Retinal pigment epithelial cell (primary cell): ENCODE data around the gene SMIM24.

Experiments
- DNase-seq: peaks from one replicate; pipeline ENCODE4 v3.0.0-alpha.2; 2010; ENCODE audit warnings: low read depth
- H3K4me3 ChIP-seq: 2 replicates; pipeline ENCODE4 v1.5.1; 2011; ENCODE audit warnings: mild to moderate bottlenecking, low read length, control low read depth, moderate library complexity
- TF ChIP-seq, protein P1 (sequence below): conservative IDR thresholded peaks from 2 replicates; pipeline ENCODE4 v1.5.1; 2011; ENCODE audit warnings: low read depth, low read length, control low read depth, inconsistent platforms

SMIM24 gene

DNA sequence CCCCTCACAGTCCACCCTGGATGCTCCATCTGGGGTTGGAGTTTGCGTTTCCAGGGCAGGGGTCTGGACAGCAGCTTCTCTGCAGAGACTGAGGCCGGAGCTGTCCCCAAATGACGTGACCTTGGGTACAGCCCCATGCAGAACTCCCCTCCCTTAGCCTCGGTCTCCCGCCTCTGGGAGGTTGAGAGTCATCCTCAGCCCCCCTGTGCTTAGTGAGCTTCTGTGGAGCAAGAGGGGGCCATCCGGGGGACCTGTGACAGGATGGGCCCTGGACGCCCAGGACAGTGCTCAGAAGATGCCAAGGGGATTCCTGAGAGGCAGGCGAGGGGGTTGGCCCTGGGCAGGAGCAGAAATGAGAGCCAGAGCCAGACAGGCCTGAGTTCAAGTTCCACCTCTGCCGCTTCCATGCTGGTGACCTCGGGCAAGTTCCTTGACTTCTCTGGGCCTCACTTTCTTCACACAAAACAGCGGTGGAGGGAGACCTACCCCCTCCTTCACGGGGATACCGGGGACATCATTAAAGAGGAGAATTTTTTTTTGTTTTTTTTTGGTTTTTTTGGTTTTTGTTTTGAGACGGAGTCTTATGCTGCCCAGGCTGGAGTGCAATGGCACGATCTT, 20.3 kb downstream of the SMIM24 start:
- no peak for DNase-seq
- TF ChIP-seq, protein P1, sequence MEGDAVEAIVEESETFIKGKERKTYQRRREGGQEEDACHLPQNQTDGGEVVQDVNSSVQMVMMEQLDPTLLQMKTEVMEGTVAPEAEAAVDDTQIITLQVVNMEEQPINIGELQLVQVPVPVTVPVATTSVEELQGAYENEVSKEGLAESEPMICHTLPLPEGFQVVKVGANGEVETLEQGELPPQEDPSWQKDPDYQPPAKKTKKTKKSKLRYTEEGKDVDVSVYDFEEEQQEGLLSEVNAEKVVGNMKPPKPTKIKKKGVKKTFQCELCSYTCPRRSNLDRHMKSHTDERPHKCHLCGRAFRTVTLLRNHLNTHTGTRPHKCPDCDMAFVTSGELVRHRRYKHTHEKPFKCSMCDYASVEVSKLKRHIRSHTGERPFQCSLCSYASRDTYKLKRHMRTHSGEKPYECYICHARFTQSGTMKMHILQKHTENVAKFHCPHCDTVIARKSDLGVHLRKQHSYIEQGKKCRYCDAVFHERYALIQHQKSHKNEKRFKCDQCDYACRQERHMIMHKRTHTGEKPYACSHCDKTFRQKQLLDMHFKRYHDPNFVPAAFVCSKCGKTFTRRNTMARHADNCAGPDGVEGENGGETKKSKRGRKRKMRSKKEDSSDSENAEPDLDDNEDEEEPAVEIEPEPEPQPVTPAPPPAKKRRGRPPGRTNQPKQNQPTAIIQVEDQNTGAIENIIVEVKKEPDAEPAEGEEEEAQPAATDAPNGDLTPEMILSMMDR = no peak
- H3K4me3 ChIP-seq = no peak overlapping the region

DNA sequence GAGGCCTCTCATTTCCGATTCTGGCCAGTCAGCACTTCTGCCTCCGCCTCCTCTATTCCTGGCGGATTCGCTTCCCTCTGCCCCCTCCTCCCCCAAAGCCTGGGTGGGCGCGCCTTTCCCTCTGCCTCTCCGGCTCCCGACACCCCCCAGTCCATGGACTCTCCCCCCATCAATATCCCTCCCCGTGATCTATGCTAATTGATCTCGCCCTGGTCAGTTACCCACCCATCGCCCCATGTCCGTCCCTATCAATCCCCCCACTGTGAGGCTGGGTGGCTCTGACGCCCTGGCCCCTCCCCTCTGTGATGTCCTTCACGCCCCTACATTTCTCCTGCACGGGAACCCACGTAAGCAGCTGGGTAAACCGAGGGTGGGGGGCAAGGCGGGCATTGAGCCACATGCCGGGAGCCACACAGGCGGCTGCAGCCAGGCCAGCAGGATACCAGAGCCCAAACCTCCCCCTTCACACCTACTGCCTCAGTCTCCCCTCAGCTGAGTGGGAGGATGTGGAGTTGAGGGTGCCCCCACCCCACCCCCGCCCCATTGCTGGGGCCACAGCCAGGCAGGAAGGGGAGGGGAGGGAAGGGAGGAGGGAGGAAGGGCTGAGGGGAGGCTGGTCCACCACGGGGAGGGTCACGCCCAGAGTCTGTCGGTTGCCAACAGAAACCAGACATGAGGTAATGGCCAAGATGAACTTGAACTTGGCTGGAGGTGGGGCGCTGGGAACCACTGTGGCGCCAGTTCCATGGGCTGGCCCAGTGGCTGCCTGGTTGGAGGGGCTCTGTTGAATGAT, 21.0 kb downstream of the SMIM24 start:
- DNase-seq = peak; percentile 93
- TF ChIP-seq, protein P1 = no peak
- H3K4me3 ChIP-seq = no peak overlapping the region

DNA sequence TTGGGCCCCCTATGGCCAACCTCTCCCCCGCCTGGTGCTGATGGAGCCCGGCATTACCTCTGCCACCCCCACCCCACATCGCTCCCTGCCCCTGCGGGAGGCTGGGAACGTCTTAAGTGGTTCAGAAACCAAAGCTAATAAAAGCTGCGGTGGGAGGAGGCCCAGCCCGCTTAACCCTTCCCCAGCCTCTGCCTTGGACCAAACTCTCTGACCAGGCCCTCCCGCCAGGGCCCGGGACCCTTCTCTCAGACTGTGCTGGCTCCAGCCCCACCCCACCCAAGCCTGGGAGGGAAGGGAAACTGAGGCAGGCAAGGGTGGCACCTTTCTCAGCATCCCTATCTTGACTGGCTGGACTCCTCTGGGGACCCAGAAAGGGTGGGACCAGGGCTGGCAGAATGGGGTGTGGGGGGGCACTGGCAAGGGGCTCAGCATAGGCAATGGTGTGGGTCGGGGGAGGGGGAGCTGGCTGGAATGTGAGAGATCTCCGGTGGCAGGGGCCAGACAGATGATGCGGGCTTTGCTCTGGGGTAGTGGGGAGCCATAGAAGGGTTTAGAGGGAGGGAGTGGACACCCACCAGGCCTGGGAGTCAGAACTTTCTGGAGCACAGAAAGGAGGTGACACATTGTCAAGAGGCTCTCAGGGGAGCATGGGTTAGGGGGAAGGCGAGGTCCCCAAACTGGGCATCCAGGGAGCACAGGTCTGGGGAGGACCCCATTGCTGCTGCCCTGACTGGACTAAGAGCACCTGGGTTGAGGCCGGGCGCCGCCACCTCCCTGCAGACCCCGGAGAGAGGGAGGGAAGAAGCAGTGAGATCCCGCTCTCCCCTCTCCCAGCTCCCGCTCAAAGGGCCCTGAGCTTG, 21.9 kb downstream of the SMIM24 start:
- DNase-seq = no peak
- TF ChIP-seq, protein P1 = no peak
- no peak overlapping the region for H3K4me3 ChIP-seq

DNA sequence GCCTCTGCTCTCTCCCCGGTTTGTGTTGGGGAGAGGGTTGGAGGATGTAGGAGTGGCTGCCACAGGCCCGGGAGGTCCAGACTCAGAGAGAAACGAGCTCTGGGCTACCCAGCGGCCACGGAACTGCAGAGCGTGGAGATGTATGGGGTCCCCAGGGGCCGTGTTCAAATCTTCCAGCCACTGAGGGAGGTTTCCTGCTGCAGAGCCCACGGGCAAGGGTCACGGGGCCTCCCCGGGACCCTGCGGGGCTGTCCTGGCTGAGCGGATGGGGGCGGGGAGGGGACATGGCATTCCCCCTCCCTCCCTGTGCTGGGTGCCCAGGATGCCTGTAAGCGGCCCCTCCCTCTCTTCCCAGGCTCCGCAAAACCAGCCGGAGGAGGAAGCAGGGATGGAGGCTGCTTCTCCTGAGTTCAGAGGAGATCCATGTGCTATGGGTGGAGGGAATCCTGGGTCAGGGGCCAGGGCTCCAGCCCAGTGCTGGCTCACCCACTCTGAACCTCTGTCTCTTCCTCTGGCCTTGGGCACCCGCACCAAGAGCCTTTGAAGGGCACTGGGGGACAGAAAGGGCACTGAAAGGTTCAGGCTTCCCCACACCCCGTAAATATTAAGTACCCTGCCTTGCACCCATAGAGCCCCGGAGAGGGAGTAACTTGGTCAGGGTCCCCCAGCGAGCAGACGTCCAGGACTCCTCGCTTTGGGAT, 22.6 kb downstream of the SMIM24 start:
- TF ChIP-seq, protein P1 = no peak
- no peak overlapping the region for H3K4me3 ChIP-seq
- DNase-seq = no peak

DNA sequence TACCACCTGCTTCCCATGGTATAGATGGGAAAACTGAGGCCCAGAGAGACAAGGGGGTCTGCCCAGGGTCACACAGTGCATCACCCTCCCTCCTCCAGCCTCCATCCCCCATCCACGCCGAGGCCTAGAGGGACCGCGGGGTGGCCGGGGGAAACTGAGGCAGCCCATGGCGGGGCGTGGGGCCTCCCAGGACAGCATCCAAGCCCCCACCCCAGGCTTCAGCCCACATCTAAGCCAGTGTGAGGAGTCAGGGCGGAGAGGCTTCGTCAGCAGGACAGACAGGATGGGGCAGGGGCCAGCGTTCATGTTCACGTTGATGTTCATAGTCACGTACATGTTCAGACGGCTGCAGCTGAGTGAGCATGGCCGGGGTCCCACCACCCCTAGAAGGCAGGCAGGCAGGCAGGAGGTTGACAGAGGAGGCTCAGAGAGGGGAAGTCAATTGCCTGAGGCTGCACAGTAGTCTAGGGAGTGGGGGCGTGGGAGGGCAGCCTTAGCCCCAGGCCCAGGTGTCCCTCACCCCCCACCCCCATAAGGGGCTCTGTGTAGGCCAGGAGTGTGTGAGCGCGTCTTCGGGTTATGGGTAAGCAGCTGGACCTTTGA, 23.3 kb downstream of the SMIM24 start:
- DNase-seq = no peak
- TF ChIP-seq, protein P1 = no peak
- no peak overlapping the region for H3K4me3 ChIP-seq

DNA sequence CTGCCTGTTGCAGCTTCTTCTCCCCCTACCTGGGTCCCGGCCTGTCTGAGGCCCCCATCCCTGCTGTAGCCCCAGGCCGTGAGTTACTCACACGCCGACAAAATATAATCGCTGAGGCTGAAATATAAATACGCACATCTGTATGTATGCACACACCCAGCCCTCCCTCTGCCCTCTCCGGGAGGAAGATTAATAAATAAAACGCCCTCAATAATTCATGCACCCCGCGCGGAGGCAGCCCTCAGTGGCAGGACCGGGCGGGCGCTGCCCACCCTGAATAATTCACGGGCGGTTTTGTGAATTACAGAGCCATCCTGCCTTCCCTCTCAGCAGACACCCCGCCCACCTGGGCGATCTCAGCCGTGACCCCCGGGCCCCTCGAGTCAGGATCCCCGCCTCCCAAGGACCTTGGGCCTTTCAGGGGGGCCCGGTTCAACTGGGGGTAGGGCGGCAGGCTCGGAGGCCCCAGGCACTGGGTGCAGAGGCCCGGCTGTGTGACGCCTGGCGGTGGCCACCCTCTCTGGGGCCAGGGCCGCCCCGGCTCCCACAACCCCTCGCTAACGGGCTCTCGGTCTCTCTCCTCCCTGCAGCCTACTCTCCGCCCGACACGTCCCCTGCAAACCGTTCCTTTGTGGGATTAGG, 24.2 kb downstream of the SMIM24 start:
- no peak overlapping the region for H3K4me3 ChIP-seq
- TF ChIP-seq, protein P1 = no peak
- DNase-seq = no peak
